Ishikawa (cell line): ENCODE data around the gene HSD17B10.

ENCODE experiments used
- CEBPB ChIP-seq: IDR thresholded peaks from 2 replicates; pipeline ENCODE4 v1.6.1; 2012
- CREB1 ChIP-seq: IDR thresholded peaks from 2 replicates; pipeline ENCODE4 v1.6.1; 2012; ENCODE audit warnings: low read depth
- EGR1 ChIP-seq: IDR thresholded peaks from 2 replicates; pipeline ENCODE4 v1.6.1; 2012
- EP300 ChIP-seq: IDR thresholded peaks from 2 replicates; pipeline ENCODE4 v1.6.1; 2012; ENCODE audit warnings: borderline replicate concordance
- FOXM1 ChIP-seq: IDR thresholded peaks from 2 replicates; pipeline ENCODE4 v1.6.1; 2012; ENCODE audit warnings: low read depth, borderline replicate concordance
- NFIC ChIP-seq: IDR thresholded peaks from 2 replicates; pipeline ENCODE4 v1.6.1; 2012
- RAD21 ChIP-seq: IDR thresholded peaks from 2 replicates; pipeline ENCODE4 v1.6.1; 2012; ENCODE audit warnings: low read depth
- TAF1 ChIP-seq: IDR thresholded peaks from 2 replicates; pipeline ENCODE4 v1.6.1; 2012; ENCODE audit warnings: low read depth, mild to moderate bottlenecking
- TCF12 ChIP-seq: IDR thresholded peaks from 2 replicates; pipeline ENCODE4 v1.6.1; 2012; ENCODE audit warnings: low read depth
- TEAD4 ChIP-seq: IDR thresholded peaks from 2 replicates; pipeline ENCODE4 v1.6.1; 2012
- YY1 ChIP-seq: IDR thresholded peaks from 2 replicates; pipeline ENCODE4 v1.6.1; 2012; ENCODE audit warnings: low read depth
- ZBTB7A ChIP-seq: IDR thresholded peaks from 2 replicates; pipeline ENCODE4 v1.6.1; 2012; ENCODE audit warnings: low read depth
- TF ChIP-seq, protein P1 (sequence below): IDR thresholded peaks from 2 replicates; pipeline ENCODE4 v1.6.1; 2012
- TF ChIP-seq, protein P2 (sequence below): IDR thresholded peaks from 2 replicates; pipeline ENCODE4 v1.6.1; 2012; ENCODE audit warnings: low read depth, mild to moderate bottlenecking
- TF ChIP-seq, protein P3 (sequence below): IDR thresholded peaks from 2 replicates; pipeline ENCODE4 v1.6.1; 2012

Gene HSD17B10

DNA sequence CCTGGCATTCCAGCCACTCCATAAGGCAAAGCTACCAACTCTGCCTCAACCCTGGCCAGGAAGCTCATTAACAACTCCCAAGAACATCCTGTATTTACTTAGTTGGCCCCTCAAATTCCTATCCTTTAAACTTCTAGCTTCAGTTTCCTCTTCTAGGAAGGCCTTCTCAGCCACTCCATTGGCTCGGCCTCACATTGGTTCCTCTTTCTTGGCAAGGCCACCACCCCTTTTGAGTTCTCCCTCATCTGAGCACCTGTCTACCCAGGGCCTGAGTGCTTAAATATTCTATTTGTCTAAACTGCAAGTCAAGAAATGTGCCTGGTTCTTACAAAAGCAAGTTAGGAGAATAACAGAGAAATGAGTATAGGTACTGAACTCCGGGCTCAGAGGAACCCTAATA, 21.7 kb downstream of the HSD17B10 start:
- TF ChIP-seq, protein P1, sequence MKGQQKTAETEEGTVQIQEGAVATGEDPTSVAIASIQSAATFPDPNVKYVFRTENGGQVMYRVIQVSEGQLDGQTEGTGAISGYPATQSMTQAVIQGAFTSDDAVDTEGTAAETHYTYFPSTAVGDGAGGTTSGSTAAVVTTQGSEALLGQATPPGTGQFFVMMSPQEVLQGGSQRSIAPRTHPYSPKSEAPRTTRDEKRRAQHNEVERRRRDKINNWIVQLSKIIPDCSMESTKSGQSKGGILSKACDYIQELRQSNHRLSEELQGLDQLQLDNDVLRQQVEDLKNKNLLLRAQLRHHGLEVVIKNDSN: no peak
- TF ChIP-seq CREB1: no peak
- no peak for TF ChIP-seq FOXM1
- no peak for TF ChIP-seq TEAD4
- no peak for TF ChIP-seq RAD21
- no peak for TF ChIP-seq YY1
- TF ChIP-seq NFIC: no peak
- TF ChIP-seq EGR1: no peak
- TF ChIP-seq TAF1: no peak
- TF ChIP-seq, protein P2, sequence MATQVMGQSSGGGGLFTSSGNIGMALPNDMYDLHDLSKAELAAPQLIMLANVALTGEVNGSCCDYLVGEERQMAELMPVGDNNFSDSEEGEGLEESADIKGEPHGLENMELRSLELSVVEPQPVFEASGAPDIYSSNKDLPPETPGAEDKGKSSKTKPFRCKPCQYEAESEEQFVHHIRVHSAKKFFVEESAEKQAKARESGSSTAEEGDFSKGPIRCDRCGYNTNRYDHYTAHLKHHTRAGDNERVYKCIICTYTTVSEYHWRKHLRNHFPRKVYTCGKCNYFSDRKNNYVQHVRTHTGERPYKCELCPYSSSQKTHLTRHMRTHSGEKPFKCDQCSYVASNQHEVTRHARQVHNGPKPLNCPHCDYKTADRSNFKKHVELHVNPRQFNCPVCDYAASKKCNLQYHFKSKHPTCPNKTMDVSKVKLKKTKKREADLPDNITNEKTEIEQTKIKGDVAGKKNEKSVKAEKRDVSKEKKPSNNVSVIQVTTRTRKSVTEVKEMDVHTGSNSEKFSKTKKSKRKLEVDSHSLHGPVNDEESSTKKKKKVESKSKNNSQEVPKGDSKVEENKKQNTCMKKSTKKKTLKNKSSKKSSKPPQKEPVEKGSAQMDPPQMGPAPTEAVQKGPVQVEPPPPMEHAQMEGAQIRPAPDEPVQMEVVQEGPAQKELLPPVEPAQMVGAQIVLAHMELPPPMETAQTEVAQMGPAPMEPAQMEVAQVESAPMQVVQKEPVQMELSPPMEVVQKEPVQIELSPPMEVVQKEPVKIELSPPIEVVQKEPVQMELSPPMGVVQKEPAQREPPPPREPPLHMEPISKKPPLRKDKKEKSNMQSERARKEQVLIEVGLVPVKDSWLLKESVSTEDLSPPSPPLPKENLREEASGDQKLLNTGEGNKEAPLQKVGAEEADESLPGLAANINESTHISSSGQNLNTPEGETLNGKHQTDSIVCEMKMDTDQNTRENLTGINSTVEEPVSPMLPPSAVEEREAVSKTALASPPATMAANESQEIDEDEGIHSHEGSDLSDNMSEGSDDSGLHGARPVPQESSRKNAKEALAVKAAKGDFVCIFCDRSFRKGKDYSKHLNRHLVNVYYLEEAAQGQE: no peak
- TF ChIP-seq ZBTB7A: no peak
- TF ChIP-seq TCF12: no peak

DNA sequence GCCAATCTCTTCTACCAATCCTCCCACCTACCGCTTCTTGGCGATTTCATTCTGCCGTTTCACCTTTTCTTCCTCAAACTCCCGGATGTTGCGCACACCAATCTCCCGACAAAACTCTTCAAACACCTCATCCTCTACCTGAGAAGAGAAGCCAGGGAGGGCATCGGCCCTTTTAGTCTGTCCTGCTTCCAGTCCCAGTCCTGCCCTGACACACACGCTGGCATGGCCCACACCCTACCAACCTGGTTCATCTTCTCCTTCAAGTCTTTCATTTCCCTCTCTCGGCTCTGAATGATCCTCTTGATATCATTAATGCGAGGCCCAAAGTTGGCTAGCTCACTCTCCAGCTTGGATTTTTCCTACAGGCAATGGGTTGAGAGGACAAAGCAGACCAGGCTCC, 30.6 kb downstream of the HSD17B10 start:
- TF ChIP-seq TEAD4 (no peak), FOXM1 (no peak), CEBPB (no peak), CREB1 (no peak), EP300 (no peak), YY1 (no peak), NFIC (no peak), TAF1 (no peak), ZBTB7A (no peak)
- TF ChIP-seq, protein P3, sequence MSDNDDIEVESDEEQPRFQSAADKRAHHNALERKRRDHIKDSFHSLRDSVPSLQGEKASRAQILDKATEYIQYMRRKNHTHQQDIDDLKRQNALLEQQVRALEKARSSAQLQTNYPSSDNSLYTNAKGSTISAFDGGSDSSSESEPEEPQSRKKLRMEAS: no peak
- TF ChIP-seq, protein P2: no peak
- TF ChIP-seq, protein P1: no peak

DNA sequence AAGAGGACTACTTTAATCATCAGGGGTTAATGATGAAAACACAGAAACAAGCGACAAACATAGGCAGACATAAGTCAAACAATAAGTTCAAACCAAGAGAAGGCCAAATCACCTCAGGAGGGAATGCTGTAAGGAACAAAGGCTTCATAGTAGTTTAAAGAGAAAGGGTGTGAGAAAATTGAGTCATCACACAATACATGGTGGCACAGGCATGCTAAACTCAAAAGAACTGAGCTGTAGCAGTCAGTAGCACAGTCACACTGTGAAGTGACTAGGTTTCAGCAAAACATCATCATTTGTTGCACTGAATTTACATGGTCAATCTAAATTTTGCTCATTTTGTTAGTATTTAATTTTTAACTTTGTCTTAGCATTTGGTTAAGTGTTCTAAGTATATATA, 36.0 kb downstream of the HSD17B10 start:
- TF ChIP-seq EP300 (no peak), NFIC (no peak)

DNA sequence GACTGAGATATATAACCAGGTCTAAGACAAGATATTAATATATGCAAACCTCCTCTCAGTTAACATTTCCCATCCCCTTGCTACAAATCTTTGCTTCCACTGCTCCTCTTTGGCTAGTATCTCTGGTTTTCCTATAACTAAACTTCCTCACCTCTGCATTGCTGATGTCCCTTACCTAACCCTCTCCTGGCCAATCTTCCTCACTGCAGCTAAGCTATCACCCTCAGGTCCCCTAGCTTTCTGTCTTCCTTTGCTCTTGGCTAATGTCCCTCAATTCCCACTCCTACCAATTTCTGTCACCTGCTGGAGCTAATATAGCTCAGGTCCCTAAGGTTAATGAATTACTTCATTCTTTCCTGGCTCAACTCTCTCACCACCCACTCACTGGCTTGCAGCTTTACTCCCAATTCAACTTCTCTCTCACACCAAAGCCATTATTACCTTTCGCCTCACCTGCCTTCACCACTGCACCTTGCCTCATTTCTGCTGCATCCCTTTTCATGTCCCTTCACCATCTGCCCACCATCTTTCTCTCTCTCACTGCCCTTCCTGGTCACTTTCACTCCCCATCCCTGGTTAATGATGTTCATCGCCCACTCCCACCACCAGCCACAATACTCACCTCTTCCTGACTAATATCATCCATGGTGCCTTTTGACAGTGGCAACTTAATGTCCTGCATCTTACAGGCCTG, 38.4 kb downstream of the HSD17B10 start:
- TF ChIP-seq YY1: no peak
- TF ChIP-seq CREB1: no peak
- TF ChIP-seq, protein P2: no peak
- TF ChIP-seq ZBTB7A: no peak
- TF ChIP-seq NFIC: no peak
- TF ChIP-seq, protein P3: no peak
- TF ChIP-seq TCF12: no peak
- no peak for TF ChIP-seq EGR1
- TF ChIP-seq TAF1: no peak
- TF ChIP-seq RAD21: no peak
- TF ChIP-seq FOXM1: no peak
- TF ChIP-seq, protein P1: no peak
- no peak for TF ChIP-seq TEAD4
- TF ChIP-seq EP300: no peak
- no peak for TF ChIP-seq CEBPB
